ENCODE data around the gene DPF1. TPM values are rescaled to one million over a fixed set of nuclear protein-coding genes. Genes with fewer than 3 reads are reported as not detected.

DPF1 gene
- total RNA-seq, 2 donors from 2014 or later, result 3.3 to 4.5 TPM

- Histone ChIP-seq H3K9me3 (ENCODE audit: control insufficient read depth, low read length) (no peaks in the 10 kb centered on the region), H3K36me3 (ENCODE audit: control insufficient read depth, insufficient read depth, low read length) (no peaks in the 10 kb centered on the region), H3K9ac (ENCODE audit: extremely low read depth, low read length, poor library complexity, severe bottlenecking) (no peak overlapping the region), H3K4me1 (ENCODE audit: control insufficient read depth, insufficient read depth, low read length) (no peaks in the 10 kb centered on the region), H3K4me3 (ENCODE audit: low read length) (no peak overlapping the region), H3K27me3 (ENCODE audit: control insufficient read depth, insufficient read depth, low read length, poor library complexity, severe bottlenecking) (no peaks in the 10 kb centered on the region), H3K27ac (ENCODE audit: low read depth, low read length) (no peak overlapping the region)
- Mint-ChIP-seq H3K4me1 (no peaks in the 10 kb centered on the region), H3K27me3 (ENCODE audit: insufficient read depth) (no peaks in the 10 kb centered on the region), H3K4me3 (no peak overlapping the region), H3K9me3 (no peaks in the 10 kb centered on the region), H3K27ac (no peak overlapping the region), H3K36me3 (ENCODE audit: low read depth) (peaks cover 26% of the 10 kb centered on the region)
- WGBS, 2 experiments (ENCODE audit: insufficient coverage in 1 of 2, insufficient read length in 1 of 2), result 89 to 91% methylated on average over 11 to 25 of the region's 25 CpGs
- DNase-seq, result no peak
- TF ChIP-seq CTCF (conservative IDR thresholded peaks at IDR 0.05), result no peak
These were observed 25.9 kb downstream of the DPF1 start for GRCh38 chr19:38197937-38198704.

GRCh38 chr19:38196948-38197656 is 26.9 kb downstream of the DPF1 start:
- no peak for TF ChIP-seq CTCF (conservative IDR thresholded peaks at IDR 0.05)
- no peak for DNase-seq
- Histone ChIP-seq H3K4me3 (ENCODE audit: low read length) (no peak overlapping the region), H3K9ac (ENCODE audit: extremely low read depth, low read length, poor library complexity, severe bottlenecking) (no peak overlapping the region), H3K9me3 (ENCODE audit: control insufficient read depth, low read length) (no peaks in the 10 kb centered on the region), H3K4me1 (ENCODE audit: control insufficient read depth, insufficient read depth, low read length) (no peaks in the 10 kb centered on the region), H3K36me3 (ENCODE audit: control insufficient read depth, insufficient read depth, low read length) (no peaks in the 10 kb centered on the region), H3K27me3 (ENCODE audit: control insufficient read depth, insufficient read depth, low read length, poor library complexity, severe bottlenecking) (no peaks in the 10 kb centered on the region), H3K27ac (ENCODE audit: low read depth, low read length) (no peak overlapping the region)
- H3K9me3 Mint-ChIP-seq, result no peaks in the 10 kb centered on the region
- 92 to 99% methylated on average over 18 to 23 of the region's 23 CpGs for WGBS, 2 experiments (ENCODE audit: insufficient coverage in 1 of 2, insufficient read length in 1 of 2)
- H3K36me3 Mint-ChIP-seq (ENCODE audit: low read depth), result peaks cover 21% of the 10 kb centered on the region
- H3K27me3 Mint-ChIP-seq (ENCODE audit: insufficient read depth), result no peaks in the 10 kb centered on the region
- H3K4me3 Mint-ChIP-seq, result no peak overlapping the region
- H3K27ac Mint-ChIP-seq, result no peak overlapping the region
- H3K4me1 Mint-ChIP-seq, result no peaks in the 10 kb centered on the region

GRCh38 chr19:38196245-38196837 is 27.7 kb downstream of the DPF1 start:
- Histone ChIP-seq H3K9ac (ENCODE audit: extremely low read depth, low read length, poor library complexity, severe bottlenecking) (no peak overlapping the region), H3K4me3 (ENCODE audit: low read length) (no peak overlapping the region), H3K4me1 (ENCODE audit: control insufficient read depth, insufficient read depth, low read length) (no peaks in the 10 kb centered on the region), H3K27ac (ENCODE audit: low read depth, low read length) (no peak overlapping the region), H3K27me3 (ENCODE audit: control insufficient read depth, insufficient read depth, low read length, poor library complexity, severe bottlenecking) (no peaks in the 10 kb centered on the region), H3K9me3 (ENCODE audit: control insufficient read depth, low read length) (no peaks in the 10 kb centered on the region), H3K36me3 (ENCODE audit: control insufficient read depth, insufficient read depth, low read length) (no peaks in the 10 kb centered on the region)
- no peak for TF ChIP-seq CTCF (conservative IDR thresholded peaks at IDR 0.05)
- 92 to 96% methylated on average over 13 of the region's 13 CpGs for WGBS, 2 experiments (ENCODE audit: insufficient coverage in 1 of 2, insufficient read length in 1 of 2)
- Mint-ChIP-seq H3K4me3 (no peak overlapping the region), H3K27ac (no peak overlapping the region), H3K4me1 (no peaks in the 10 kb centered on the region), H3K9me3 (no peaks in the 10 kb centered on the region), H3K36me3 (ENCODE audit: low read depth) (peaks cover 14% of the 10 kb centered on the region), H3K27me3 (ENCODE audit: insufficient read depth) (no peaks in the 10 kb centered on the region)
- DNase-seq, result no peak

Data from endodermal cell (in vitro differentiated cells).